Mesendoderm (in vitro differentiated cells): Measurements from ENCODE around the gene EPB41L3.

ENCODE experiments used
- DNase-seq: peaks from one replicate; pipeline ENCODE4 v3.0.0; 2013
- H2AK5ac ChIP-seq: 2 replicates; pipeline ENCODE4 v1.6.1; 2013; ENCODE audit warnings: low read length, inconsistent platforms
- H2BK120ac ChIP-seq: 2 replicates; pipeline ENCODE4 v1.6.1; 2013; ENCODE audit warnings: low read depth, mild to moderate bottlenecking, low read length, moderate library complexity, mixed read lengths
- H2BK15ac ChIP-seq: replicated peaks from 2 replicates; pipeline ENCODE4 v1.6.1; 2013; ENCODE audit warnings: low read depth, mild to moderate bottlenecking, moderate library complexity
- H2BK5ac ChIP-seq: 2 replicates; pipeline ENCODE4 v1.6.1; 2013; ENCODE audit warnings: low read length, inconsistent platforms
- H3K18ac ChIP-seq: 2 replicates; pipeline ENCODE4 v1.6.1; 2013; ENCODE audit warnings: mild to moderate bottlenecking, low read length, mixed read lengths
- H3K23ac ChIP-seq: one replicate; pipeline ENCODE4 v1.6.1; 2013; ENCODE audit warnings: low read length
- H3K27ac ChIP-seq: 2 replicates; pipeline ENCODE4 v1.5.1; 2013; ENCODE audit warnings: low read depth, mild to moderate bottlenecking, inconsistent platforms, low read length, moderate library complexity
- H3K27me3 ChIP-seq: 2 replicates; pipeline ENCODE4 v1.6.1; 2013; ENCODE audit warnings: low read length, control low read depth, mild to moderate bottlenecking, inconsistent platforms; ENCODE audit not compliant: insufficient read depth, poor library complexity
- H3K36me3 ChIP-seq: 2 replicates; pipeline ENCODE4 v1.6.1; 2013; ENCODE audit warnings: low read length, inconsistent platforms; ENCODE audit not compliant: control insufficient read depth, insufficient read depth
- H3K4ac ChIP-seq: one replicate; pipeline ENCODE4 v1.6.1; 2013; ENCODE audit warnings: low read depth, mild to moderate bottlenecking, low read length, moderate library complexity
- H3K4me1 ChIP-seq: 2 replicates; pipeline ENCODE4 v1.6.1; 2013; ENCODE audit warnings: low read depth, low read length, inconsistent platforms; ENCODE audit not compliant: control insufficient read depth
- H3K4me2 ChIP-seq: 2 replicates; pipeline ENCODE4 v1.6.1; 2013; ENCODE audit warnings: low read length
- H3K4me3 ChIP-seq: 2 replicates; pipeline ENCODE4 v1.5.1; 2013; ENCODE audit warnings: mild to moderate bottlenecking, low read length
- H3K56ac ChIP-seq: one replicate; pipeline ENCODE4 v1.6.1; 2013; ENCODE audit warnings: low read length
- H3K79me1 ChIP-seq: 2 replicates; pipeline ENCODE4 v1.6.1; 2013; ENCODE audit warnings: low read length, inconsistent platforms
- H3K79me2 ChIP-seq: 2 replicates; pipeline ENCODE4 v1.6.1; 2013; ENCODE audit warnings: mild to moderate bottlenecking, low read length; ENCODE audit not compliant: control insufficient read depth, insufficient read depth
- H3K9ac ChIP-seq: 2 replicates; pipeline ENCODE4 v1.6.1; 2013; ENCODE audit warnings: low read length, inconsistent platforms
- H4K5ac ChIP-seq: one replicate; pipeline ENCODE4 v1.6.1; 2013; ENCODE audit warnings: low read length
- H4K8ac ChIP-seq: one replicate; pipeline ENCODE4 v1.6.1; 2013; ENCODE audit warnings: low read depth, mild to moderate bottlenecking, control low read depth, low read length, moderate library complexity
- WGBS: extraction: QIAGEN DNeasy Blood & Tissue Kit; methylation state at CpG from one replicate; pipeline ENCODE4 v1.1.7; 2013; ENCODE audit warnings: low lambda C conversion rate, missing lambda C conversion rate; ENCODE audit not compliant: insufficient coverage; ENCODE audit errors: extremely low coverage; 5-methylcytosine and 5-hydroxymethylcytosine counted together

The EPB41L3 gene

DNA sequence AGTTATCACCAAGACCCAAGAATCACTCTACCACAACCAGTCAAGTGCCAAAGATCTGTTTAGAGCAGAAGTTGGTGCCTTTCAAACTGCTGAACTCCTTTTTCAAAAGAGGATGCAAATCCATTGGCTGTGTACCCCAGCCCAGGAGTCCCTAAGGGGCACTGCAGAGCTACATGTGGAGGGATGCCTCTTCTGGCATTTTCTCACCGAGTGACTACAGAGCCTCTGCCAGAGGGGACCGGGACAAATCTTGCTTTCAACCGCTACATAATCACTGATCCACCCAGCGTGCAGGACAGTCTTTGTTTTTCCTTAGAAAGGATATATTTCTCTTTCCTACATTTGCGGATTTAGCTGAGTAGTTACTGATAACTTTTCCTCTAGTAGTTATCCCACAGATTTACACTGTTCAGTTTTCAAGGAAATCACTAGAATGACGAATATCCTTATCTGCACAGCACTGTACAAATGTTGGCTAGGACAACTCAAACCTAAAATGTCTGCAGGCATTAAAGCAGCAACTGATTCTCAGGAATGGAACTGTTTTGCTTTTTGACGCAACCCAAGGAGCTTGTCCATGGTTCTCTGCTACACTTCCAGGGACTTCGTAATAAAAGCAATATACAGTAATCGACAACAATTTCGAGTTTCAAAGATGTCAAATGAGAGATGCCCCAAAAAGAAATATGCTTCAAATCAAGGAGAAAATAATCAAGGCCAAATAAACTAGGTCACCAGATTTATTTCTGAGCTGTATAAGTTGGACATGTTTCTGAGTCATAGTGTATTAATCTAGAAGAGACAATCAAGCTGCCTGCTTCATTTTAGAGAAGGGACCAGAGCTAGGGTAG, 24.1 kb downstream of the EPB41L3 start:
- Histone ChIP-seq H3K18ac (no peak overlapping the region), H3K9ac (no peak overlapping the region), H4K5ac (no peak overlapping the region), H3K4me3 (no peak overlapping the region), H3K23ac (no peak overlapping the region), H3K4me2 (no peak overlapping the region), H3K79me2 (peaks cover 2% of the 10 kb centered on the region), H2BK120ac (no peak overlapping the region), H3K36me3 (no peaks in the 10 kb centered on the region), H3K27me3 (no peaks in the 10 kb centered on the region), H4K8ac (peak overlapping the region; percentile 44), H2AK5ac (no peak overlapping the region), H3K79me1 (peaks cover 7% of the 10 kb centered on the region), H2BK15ac (no peak overlapping the region), H3K27ac (no peak overlapping the region), H2BK5ac (no peak overlapping the region), H3K4me1 (peaks cover 7% of the 10 kb centered on the region), H3K4ac (no peak overlapping the region), H3K56ac (no peak overlapping the region)
- DNase-seq = no peak
- no CpG with 5 or more reads among the region's 10 CpGs for WGBS

DNA sequence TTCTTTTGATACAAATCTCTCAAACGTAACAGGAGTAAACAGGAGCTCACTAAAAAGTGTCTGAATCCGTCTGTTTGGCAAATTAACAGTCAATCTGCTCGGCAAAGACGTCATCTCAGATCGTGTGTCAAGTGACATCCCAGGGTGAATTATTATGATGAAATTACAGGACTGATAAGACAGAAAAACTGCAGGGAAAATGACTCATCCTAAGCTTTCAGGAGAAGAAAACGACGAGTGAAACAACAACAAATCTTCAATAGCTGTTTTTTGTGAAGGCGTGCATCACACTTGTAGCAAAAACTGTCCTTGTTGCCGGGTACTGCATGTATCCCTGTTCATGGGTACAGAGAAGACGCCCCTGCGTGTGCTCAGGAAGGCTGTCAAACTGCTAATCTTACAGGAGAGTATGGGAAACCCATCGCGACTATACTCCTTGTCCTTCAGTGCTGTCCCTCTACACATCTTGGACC, 24.9 kb downstream of the EPB41L3 start:
- Histone ChIP-seq H3K79me2 (peaks cover 3% of the 10 kb centered on the region), H3K4me3 (no peak overlapping the region), H2AK5ac (no peak overlapping the region), H3K9ac (no peak overlapping the region), H3K23ac (no peak overlapping the region), H2BK120ac (no peak overlapping the region), H3K18ac (no peak overlapping the region), H3K27me3 (no peaks in the 10 kb centered on the region), H3K56ac (no peak overlapping the region), H3K4me2 (no peak overlapping the region), H4K8ac (no peak overlapping the region), H3K4ac (no peak overlapping the region), H2BK15ac (no peak overlapping the region), H4K5ac (no peak overlapping the region), H3K27ac (no peak overlapping the region), H3K36me3 (no peaks in the 10 kb centered on the region), H2BK5ac (no peak overlapping the region), H3K79me1 (peaks cover 6% of the 10 kb centered on the region), H3K4me1 (peaks cover 7% of the 10 kb centered on the region)
- WGBS = no CpG with 5 or more reads among the region's 13 CpGs
- DNase-seq = no peak

DNA sequence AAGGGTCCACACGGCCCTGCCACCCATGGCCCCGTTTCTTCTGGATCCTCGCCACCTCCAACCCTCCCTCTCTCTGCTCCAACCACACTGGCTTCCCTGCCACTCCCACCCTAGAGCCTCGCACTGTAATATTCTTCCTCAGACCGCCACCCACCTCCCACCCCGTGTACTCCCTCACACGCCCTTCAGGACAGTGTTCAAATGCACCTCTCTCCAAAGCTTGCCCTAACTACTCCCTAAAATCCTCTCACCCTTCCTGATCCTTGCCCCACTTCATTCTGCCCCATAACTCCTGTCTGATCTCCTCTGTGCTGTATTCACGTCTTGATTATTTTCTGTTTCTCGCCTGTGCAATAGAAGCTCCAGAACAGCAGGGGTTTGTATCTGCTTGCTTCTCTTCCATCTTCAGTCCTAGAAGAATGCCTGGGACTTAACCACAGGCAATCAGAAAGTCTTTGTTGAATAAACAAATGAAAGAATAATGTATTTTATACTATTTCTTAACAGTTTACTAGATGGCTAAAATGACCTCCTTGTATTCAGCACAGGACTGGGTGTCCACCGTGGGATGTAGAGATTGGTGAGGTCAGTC, 25.5 kb downstream of the EPB41L3 start:
- no peak overlapping the region for H3K27ac ChIP-seq
- no peak overlapping the region for H3K4me3 ChIP-seq

DNA sequence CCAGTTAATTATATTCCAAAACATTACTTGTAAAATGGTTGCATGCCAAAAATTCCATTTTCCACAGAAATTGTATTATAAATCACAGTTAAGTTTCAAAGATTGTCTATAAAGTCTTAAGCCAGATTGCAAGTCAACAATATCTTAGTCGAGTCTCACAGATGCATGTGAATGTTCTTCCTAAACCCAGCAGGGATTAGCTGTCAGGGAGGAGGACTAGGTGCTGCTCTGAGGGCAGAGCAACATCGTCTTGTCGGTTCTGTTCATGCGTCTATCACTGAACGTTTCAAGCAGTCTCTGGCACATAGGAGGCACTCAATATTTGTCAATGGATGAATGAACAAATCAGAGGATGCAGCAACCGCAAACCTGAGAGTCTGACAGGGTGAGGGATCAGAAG, 27.0 kb downstream of the EPB41L3 start:
- Histone ChIP-seq H3K27ac (no peak overlapping the region), H3K18ac (no peak overlapping the region), H2AK5ac (no peak overlapping the region), H2BK15ac (no peak overlapping the region), H3K27me3 (no peaks in the 10 kb centered on the region), H3K4me1 (peaks cover 7% of the 10 kb centered on the region), H3K56ac (no peak overlapping the region), H2BK5ac (no peak overlapping the region), H4K8ac (no peak overlapping the region), H3K4ac (no peak overlapping the region), H3K4me2 (no peak overlapping the region), H3K23ac (no peak overlapping the region), H2BK120ac (no peak overlapping the region), H3K4me3 (no peak overlapping the region), H3K79me2 (peaks cover 3% of the 10 kb centered on the region), H3K36me3 (no peaks in the 10 kb centered on the region), H4K5ac (no peak overlapping the region), H3K9ac (no peak overlapping the region), H3K79me1 (peaks cover 10% of the 10 kb centered on the region)
- no CpG with 5 or more reads among the region's 6 CpGs for WGBS
- no peak for DNase-seq

More for the DNA sequence above, 25.5 kb downstream of the EPB41L3 start:
- H3K18ac ChIP-seq = no peak overlapping the region
- no peak overlapping the region for H2BK15ac ChIP-seq
- H2BK120ac ChIP-seq = no peak overlapping the region
- H3K79me1 ChIP-seq = peaks cover 7% of the 10 kb centered on the region
- H3K4me2 ChIP-seq = no peak overlapping the region
- H3K4ac ChIP-seq = no peak overlapping the region
- no peaks in the 10 kb centered on the region for H3K27me3 ChIP-seq
- DNase-seq = no peak
- H3K23ac ChIP-seq = no peak overlapping the region
- no peak overlapping the region for H3K56ac ChIP-seq
- no peak overlapping the region for H2AK5ac ChIP-seq
- H3K36me3 ChIP-seq = no peaks in the 10 kb centered on the region
- peaks cover 7% of the 10 kb centered on the region for H3K4me1 ChIP-seq
- no peak overlapping the region for H4K8ac ChIP-seq
- H2BK5ac ChIP-seq = no peak overlapping the region
- H3K79me2 ChIP-seq = peaks cover 3% of the 10 kb centered on the region
- WGBS = no CpG with 5 or more reads among the region's 10 CpGs
- H4K5ac ChIP-seq = no peak overlapping the region
- no peak overlapping the region for H3K9ac ChIP-seq

DNA sequence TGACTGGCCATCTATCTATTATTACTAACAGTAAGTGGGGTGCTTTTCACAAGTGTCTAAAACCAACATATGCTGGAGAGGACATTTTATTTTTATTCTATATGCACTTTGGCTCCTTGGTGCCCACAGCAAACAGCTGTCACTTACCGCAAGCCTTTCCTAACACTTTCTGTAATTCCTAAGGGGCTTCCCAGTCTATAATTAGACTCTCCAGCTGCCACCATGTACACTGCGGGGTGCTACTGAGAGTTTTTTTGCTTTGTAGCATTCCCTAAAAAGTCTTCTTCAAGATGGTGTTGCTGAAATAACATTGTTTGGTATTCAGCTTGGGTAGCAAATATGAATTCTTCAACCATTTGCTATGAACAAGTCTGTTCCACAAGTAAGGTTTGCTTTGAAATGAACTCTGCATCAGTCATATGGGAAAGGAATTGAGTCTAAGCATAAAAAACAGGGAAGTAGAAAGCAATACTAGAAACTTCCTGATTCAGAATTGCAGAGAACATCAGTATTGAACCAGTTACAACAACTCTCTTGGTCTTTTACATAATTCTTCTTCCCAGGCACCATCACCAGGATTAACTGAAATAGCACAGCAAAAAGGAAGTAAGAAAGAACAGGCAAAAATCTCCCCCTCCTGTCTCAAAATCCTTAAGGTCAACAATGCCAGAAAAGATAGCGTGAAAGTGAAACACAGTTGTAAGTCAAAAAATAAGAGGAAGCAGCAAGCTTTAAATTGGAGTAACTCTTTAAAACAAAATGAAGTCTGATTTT, 28.6 kb downstream of the EPB41L3 start:
- Histone ChIP-seq H3K27ac (no peak overlapping the region), H4K5ac (no peak overlapping the region), H3K56ac (no peak overlapping the region), H2BK15ac (no peak overlapping the region), H3K4ac (no peak overlapping the region), H3K23ac (no peak overlapping the region), H2BK5ac (no peak overlapping the region), H2BK120ac (no peak overlapping the region), H3K79me2 (peaks cover 7% of the 10 kb centered on the region), H3K9ac (no peak overlapping the region), H3K36me3 (no peaks in the 10 kb centered on the region), H3K27me3 (no peaks in the 10 kb centered on the region), H3K4me2 (no peak overlapping the region), H3K18ac (no peak overlapping the region), H3K79me1 (peaks cover 12% of the 10 kb centered on the region), H3K4me1 (peaks cover 10% of the 10 kb centered on the region), H4K8ac (no peak overlapping the region), H2AK5ac (no peak overlapping the region), H3K4me3 (no peak overlapping the region)
- no CpG with 5 or more reads among the region's 3 CpGs for WGBS
- DNase-seq = no peak
